HL-60 (cell line): ENCODE measurements around the gene TEX28.

Experiments used
- DNase-seq, 2 experiments: peaks; one replicate each; pipeline ENCODE4 v3.0.0-alpha.2; 2010 to 2020; ENCODE audit warnings: low read depth in 1 of 2, low spot score in 1 of 2
- H3K27ac ChIP-seq: fragments of 250-450 bp; sonication (Bioruptor Pico); replicated peaks from 2 replicates; pipeline ENCODE4 v1.5.1; 2020; ENCODE audit warnings: mild to moderate bottlenecking, moderate library complexity
- H3K27me3 ChIP-seq: fragments of 250-450 bp; sonication (Bioruptor Pico); 2 replicates; pipeline ENCODE4 v1.5.1; 2021; ENCODE audit warnings: mild to moderate bottlenecking, moderate library complexity; ENCODE audit not compliant: insufficient read depth, poor library complexity, severe bottlenecking
- H3K4me3 ChIP-seq: replicated peaks from 2 replicates; pipeline ENCODE4 v1.5.1; 2011; ENCODE audit warnings: mild to moderate bottlenecking, control low read depth, low read length; ENCODE audit not compliant: insufficient read depth
- CTCF ChIP-seq: IDR thresholded peaks from one replicate; pipeline ENCODE4 v1.5.1; 2011; ENCODE audit warnings: low read length, control low read depth, inconsistent platforms; ENCODE audit not compliant: insufficient read depth
- GABPA ChIP-seq: IDR thresholded peaks from 2 replicates; pipeline ENCODE4 v1.6.1; 2012; ENCODE audit warnings: low read depth
- POLR2AphosphoS5 ChIP-seq: IDR thresholded peaks from 2 replicates; pipeline ENCODE4 v1.6.1; 2012; ENCODE audit warnings: low read depth
- REST ChIP-seq: IDR thresholded peaks from 2 replicates; pipeline ENCODE4 v1.6.1; 2012; ENCODE audit warnings: low read depth; ENCODE audit not compliant: insufficient replicate concordance
- SPI1 ChIP-seq: IDR thresholded peaks from 2 replicates; pipeline ENCODE4 v1.6.1; 2012; ENCODE audit warnings: low read depth, mild to moderate bottlenecking, borderline replicate concordance

The TEX28 gene

GRCh38 chrX:154328646-154329045 is 33.7 kb upstream of the TEX28 start:
- TF ChIP-seq SPI1: no peak
- TF ChIP-seq POLR2AphosphoS5: no peak
- TF ChIP-seq GABPA: no peak
- TF ChIP-seq CTCF: no peak
- TF ChIP-seq REST: no peak
- Histone ChIP-seq H3K27ac (no peak overlapping the region), H3K27me3 (peaks cover 8% of the 10 kb centered on the region), H3K4me3 (no peak overlapping the region)
- no peak for DNase-seq

- TF ChIP-seq SPI1 (peak; percentile 25; the same call in 1 of the 2 replicates), GABPA (no peak), REST (no peak), POLR2AphosphoS5 (no peak), CTCF (no peak)
- no peak overlapping the region for H3K4me3 ChIP-seq
- no peak overlapping the region for H3K27ac ChIP-seq
- H3K27me3 ChIP-seq: peaks cover 8% of the 10 kb centered on the region
- no peak for DNase-seq
Observed at GRCh38 chrX:154327038-154327820, 32.3 kb upstream of the TEX28 start.

- no peak for DNase-seq
- Histone ChIP-seq H3K27ac (no peak overlapping the region), H3K27me3 (peaks cover 8% of the 10 kb centered on the region), H3K4me3 (no peak overlapping the region)
- no peak for TF ChIP-seq REST
- no peak for TF ChIP-seq SPI1
- no peak for TF ChIP-seq GABPA
- TF ChIP-seq CTCF: no peak
- no peak for TF ChIP-seq POLR2AphosphoS5
Observed at GRCh38 chrX:154325541-154325940, 30.6 kb upstream of the TEX28 start.
